ENCODE results near the gene APC2.
"Not testable (repeated sequence)": the region's sequence is repeated elsewhere in the genome, so short reads cannot be mapped to it uniquely, and the experiment has no call there.

The APC2 gene

GRCh38 chr19:1417145-1417544 is 32.8 kb upstream of the APC2 start:
- Histone ChIP-seq H3K4me3 (ENCODE audit: extremely low read depth, insufficient read depth, low read length, poor library complexity, severe bottlenecking) (no peak overlapping the region), H3K4me1 (ENCODE audit: control insufficient read depth, insufficient read depth, low read length, poor library complexity, severe bottlenecking) (peaks cover 18% of the 10 kb centered on the region), H3K9me3 (ENCODE audit: control insufficient read depth, low read length) (no peaks in the 10 kb centered on the region), H3K27ac (ENCODE audit: low read depth, low read length, severe bottlenecking) (no peak overlapping the region), H3K36me3 (ENCODE audit: control insufficient read depth, insufficient read depth, low read length) (peaks cover 76% of the 10 kb centered on the region)
- WGBS, 2 experiments (ENCODE audit: insufficient coverage in 2 of 2): 96 to 97% methylated on average over 21 of the region's 21 CpGs

DNA sequence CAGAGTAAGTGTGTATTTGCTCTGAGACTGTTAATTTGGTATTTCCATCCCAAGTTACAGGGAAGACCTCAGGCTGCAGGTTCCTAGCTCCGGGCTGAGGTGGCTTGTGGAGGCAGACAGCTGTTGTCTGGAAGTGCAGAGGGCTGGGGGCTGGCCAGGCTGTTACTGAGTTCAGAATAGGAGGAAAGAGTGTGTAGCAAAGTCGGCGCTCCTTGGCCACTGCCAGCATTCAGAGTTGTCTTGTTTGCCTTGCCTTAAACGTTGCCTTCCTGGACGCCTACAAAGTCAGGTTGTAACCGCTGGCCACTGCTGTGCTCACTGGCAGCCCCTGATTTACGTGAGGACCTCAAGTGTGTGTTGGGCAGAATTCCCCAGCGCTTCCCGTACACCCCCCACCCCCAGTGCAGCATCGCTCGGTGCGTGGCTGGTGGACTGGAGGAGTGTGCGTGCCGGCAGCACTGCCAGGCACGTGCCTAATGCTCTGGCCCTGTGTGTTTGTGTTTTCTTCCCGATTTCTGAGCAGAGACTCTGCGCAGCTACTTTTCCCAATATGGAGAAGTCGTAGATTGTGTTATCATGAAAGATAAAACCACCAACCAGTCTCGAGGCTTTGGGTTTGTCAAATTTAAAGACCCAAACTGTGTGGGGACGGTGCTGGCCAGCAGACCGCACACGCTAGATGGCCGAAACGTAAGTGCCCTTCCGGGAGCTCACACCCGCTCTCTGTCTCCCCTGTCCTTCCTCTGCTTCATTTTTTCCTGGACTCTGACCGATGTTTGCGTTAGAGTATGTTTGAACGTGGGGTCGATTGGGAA is 32.0 kb upstream of the APC2 start:
- Histone ChIP-seq H3K4me3 (ENCODE audit: extremely low read depth, insufficient read depth, low read length, poor library complexity, severe bottlenecking) (no peak overlapping the region), H3K4me1 (ENCODE audit: control insufficient read depth, insufficient read depth, low read length, poor library complexity, severe bottlenecking) (peaks cover 18% of the 10 kb centered on the region), H3K9me3 (ENCODE audit: control insufficient read depth, low read length) (no peaks in the 10 kb centered on the region), H3K27ac (ENCODE audit: low read depth, low read length, severe bottlenecking) (no peak overlapping the region), H3K36me3 (ENCODE audit: control insufficient read depth, insufficient read depth, low read length) (peaks cover 76% of the 10 kb centered on the region)
- whole genome bisulfite sequencing, 2 experiments (ENCODE audit: insufficient coverage in 2 of 2): 95 to 97% methylated on average over 23 to 26 of the region's 30 CpGs

GRCh38 chr19:1418496-1418775 is 31.5 kb upstream of the APC2 start:
- H3K9me3 ChIP-seq (ENCODE audit: control insufficient read depth, low read length): no peaks in the 10 kb centered on the region
- WGBS, 2 experiments (ENCODE audit: insufficient coverage in 2 of 2): 95 to 99% methylated on average over 7 of the region's 13 CpGs
- peaks cover 18% of the 10 kb centered on the region for H3K4me1 ChIP-seq (ENCODE audit: control insufficient read depth, insufficient read depth, low read length, poor library complexity, severe bottlenecking)
- H3K36me3 ChIP-seq (ENCODE audit: control insufficient read depth, insufficient read depth, low read length): peaks cover 76% of the 10 kb centered on the region
- no peak overlapping the region for H3K4me3 ChIP-seq (ENCODE audit: extremely low read depth, insufficient read depth, low read length, poor library complexity, severe bottlenecking)
- no peak overlapping the region for H3K27ac ChIP-seq (ENCODE audit: low read depth, low read length, severe bottlenecking)

- Histone ChIP-seq H3K36me3 (ENCODE audit: control insufficient read depth, insufficient read depth, low read length) (peaks cover 76% of the 10 kb centered on the region), H3K4me1 (ENCODE audit: control insufficient read depth, insufficient read depth, low read length, poor library complexity, severe bottlenecking) (peaks cover 18% of the 10 kb centered on the region), H3K4me3 (ENCODE audit: extremely low read depth, insufficient read depth, low read length, poor library complexity, severe bottlenecking) (no peak overlapping the region), H3K27ac (ENCODE audit: low read depth, low read length, severe bottlenecking) (no peak overlapping the region), H3K9me3 (ENCODE audit: control insufficient read depth, low read length) (no peaks in the 10 kb centered on the region)
- WGBS, 2 experiments (ENCODE audit: insufficient coverage in 2 of 2): 96 to 98% methylated on average over 17 to 18 of the region's 21 CpGs
Measured at GRCh38 chr19:1418951-1419738, 30.8 kb upstream of the APC2 start.

DNA sequence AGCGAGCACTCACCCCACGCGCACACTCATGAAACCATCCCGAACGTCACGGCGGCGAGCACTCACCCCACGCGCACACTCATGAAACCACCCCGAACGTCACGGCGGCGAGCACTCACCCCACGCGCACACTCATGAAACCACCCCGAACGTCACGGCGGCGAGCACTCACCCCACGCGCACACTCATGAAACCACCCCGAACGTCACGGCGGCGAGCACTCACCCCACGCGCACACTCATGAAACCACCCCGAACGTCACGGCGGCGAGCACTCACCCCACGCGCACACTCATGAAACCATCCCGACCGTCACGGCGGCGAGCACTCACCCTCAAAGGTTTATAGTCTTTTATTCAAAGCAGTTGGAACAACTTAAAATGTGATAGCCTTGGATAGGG is 29.8 kb upstream of the APC2 start:
- Histone ChIP-seq H3K36me3 (ENCODE audit: control insufficient read depth, insufficient read depth, low read length) (peaks cover 79% of the 10 kb centered on the region), H3K4me1 (ENCODE audit: control insufficient read depth, insufficient read depth, low read length, poor library complexity, severe bottlenecking) (peaks cover 16% of the 10 kb centered on the region)
- not testable (repeated sequence) for H3K27ac ChIP-seq (ENCODE audit: low read depth, low read length, severe bottlenecking); H3K4me3 ChIP-seq (ENCODE audit: extremely low read depth, insufficient read depth, low read length, poor library complexity, severe bottlenecking); H3K9me3 ChIP-seq (ENCODE audit: control insufficient read depth, low read length)
- WGBS, 2 experiments (ENCODE audit: insufficient coverage in 2 of 2): 100% methylated on average over 1 to 4 of the region's 43 CpGs

GRCh38 chr19:1420590-1420989 is 29.3 kb upstream of the APC2 start:
- 92 to 96% methylated on average over 11 to 15 of the region's 15 CpGs for WGBS, 2 experiments (ENCODE audit: insufficient coverage in 2 of 2)
- Histone ChIP-seq H3K4me1 (ENCODE audit: control insufficient read depth, insufficient read depth, low read length, poor library complexity, severe bottlenecking) (peaks cover 16% of the 10 kb centered on the region), H3K4me3 (ENCODE audit: extremely low read depth, insufficient read depth, low read length, poor library complexity, severe bottlenecking) (no peak overlapping the region), H3K9me3 (ENCODE audit: control insufficient read depth, low read length) (no peaks in the 10 kb centered on the region), H3K27ac (ENCODE audit: low read depth, low read length, severe bottlenecking) (no peak overlapping the region), H3K36me3 (ENCODE audit: control insufficient read depth, insufficient read depth, low read length) (peaks cover 84% of the 10 kb centered on the region)

GRCh38 chr19:1421218-1421957 is 28.5 kb upstream of the APC2 start:
- Histone ChIP-seq H3K27ac (ENCODE audit: low read depth, low read length, severe bottlenecking) (no peak overlapping the region), H3K36me3 (ENCODE audit: control insufficient read depth, insufficient read depth, low read length) (peaks cover 90% of the 10 kb centered on the region), H3K4me3 (ENCODE audit: extremely low read depth, insufficient read depth, low read length, poor library complexity, severe bottlenecking) (no peak overlapping the region), H3K9me3 (ENCODE audit: control insufficient read depth, low read length) (no peaks in the 10 kb centered on the region), H3K4me1 (ENCODE audit: control insufficient read depth, insufficient read depth, low read length, poor library complexity, severe bottlenecking) (peaks cover 8% of the 10 kb centered on the region)
- 97 to 98% methylated on average over 33 to 37 of the region's 37 CpGs for WGBS, 2 experiments (ENCODE audit: insufficient coverage in 2 of 2)

GRCh38 chr19:1421958-1422305 is 28.0 kb upstream of the APC2 start:
- Histone ChIP-seq H3K4me1 (ENCODE audit: control insufficient read depth, insufficient read depth, low read length, poor library complexity, severe bottlenecking) (peaks cover 2% of the 10 kb centered on the region), H3K27ac (ENCODE audit: low read depth, low read length, severe bottlenecking) (no peak overlapping the region), H3K4me3 (ENCODE audit: extremely low read depth, insufficient read depth, low read length, poor library complexity, severe bottlenecking) (no peak overlapping the region), H3K9me3 (ENCODE audit: control insufficient read depth, low read length) (no peaks in the 10 kb centered on the region), H3K36me3 (ENCODE audit: control insufficient read depth, insufficient read depth, low read length) (peaks cover 91% of the 10 kb centered on the region)
- 94 to 97% methylated on average over 19 to 22 of the region's 22 CpGs for WGBS, 2 experiments (ENCODE audit: insufficient coverage in 2 of 2)

GRCh38 chr19:1422360-1422759 is 27.6 kb upstream of the APC2 start:
- Histone ChIP-seq H3K4me3 (ENCODE audit: extremely low read depth, insufficient read depth, low read length, poor library complexity, severe bottlenecking) (no peak overlapping the region), H3K4me1 (ENCODE audit: control insufficient read depth, insufficient read depth, low read length, poor library complexity, severe bottlenecking) (no peaks in the 10 kb centered on the region), H3K27ac (ENCODE audit: low read depth, low read length, severe bottlenecking) (no peak overlapping the region), H3K36me3 (ENCODE audit: control insufficient read depth, insufficient read depth, low read length) (peaks cover 91% of the 10 kb centered on the region), H3K9me3 (ENCODE audit: control insufficient read depth, low read length) (no peaks in the 10 kb centered on the region)
- WGBS, 2 experiments (ENCODE audit: insufficient coverage in 2 of 2): 95 to 96% methylated on average over 16 of the region's 16 CpGs

DNA sequence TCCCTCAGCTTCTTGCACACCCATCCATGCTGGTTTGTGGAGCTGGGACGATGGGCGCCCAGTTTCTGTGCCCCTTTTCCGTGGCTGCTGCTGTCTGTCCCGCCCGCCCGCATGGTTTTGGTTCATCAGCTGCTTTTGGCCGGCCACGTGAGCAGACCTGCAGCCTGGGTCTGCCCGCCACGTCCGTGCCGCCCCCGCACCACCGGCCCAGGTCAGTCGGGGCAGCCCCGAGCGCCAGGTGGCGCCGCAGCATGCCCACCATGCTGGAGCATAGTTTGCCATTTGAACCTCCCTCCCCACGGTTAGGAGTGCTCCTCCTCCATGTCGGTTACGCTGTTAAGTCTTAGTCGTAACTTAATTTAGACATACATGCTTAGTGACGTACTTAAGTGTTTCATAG is 27.0 kb upstream of the APC2 start:
- peaks cover 91% of the 10 kb centered on the region for H3K36me3 ChIP-seq (ENCODE audit: control insufficient read depth, insufficient read depth, low read length)
- no peak overlapping the region for H3K27ac ChIP-seq (ENCODE audit: low read depth, low read length, severe bottlenecking)
- H3K4me3 ChIP-seq (ENCODE audit: extremely low read depth, insufficient read depth, low read length, poor library complexity, severe bottlenecking): no peak overlapping the region
- no peaks in the 10 kb centered on the region for H3K9me3 ChIP-seq (ENCODE audit: control insufficient read depth, low read length)
- H3K4me1 ChIP-seq (ENCODE audit: control insufficient read depth, insufficient read depth, low read length, poor library complexity, severe bottlenecking): no peaks in the 10 kb centered on the region
- 95 to 97% methylated on average over 20 to 21 of the region's 24 CpGs for WGBS, 2 experiments (ENCODE audit: insufficient coverage in 2 of 2)

All from mesodermal cell (in vitro differentiated cells).